HCT116 (cell line): ENCODE results near the gene SLC14A1. TPM values are rescaled to one million over a fixed set of nuclear protein-coding genes. Genes with fewer than 3 reads are reported as not detected.

ENCODE experiments used
- ATAC-seq: fragments of 200-7000 bp; cut with Tn5 transposase; 2 replicates; pipeline ENCODE4 v1.9.1; 2020; ENCODE audit warnings: mild to moderate bottlenecking, moderate library complexity
- BruUV-seq: library from RNA; stranded (reverse); fragments of 400-500 nt; replicated peaks from 2 replicates; lab custom pipeline; 2021; lab: Mats Ljungman, UMichigan
- CTCF ChIA-PET: fragments of 300-600 bp; sonication (Branson Sonifier 250); formaldehyde crosslinking; loops from one replicate; lab custom pipeline; 2021; ENCODE audit warnings: antibody characterized with exemption; lab: Charles Lee
- POLR2A ChIA-PET: fragments of 300-600, 350-600 bp; sonication (Branson Sonifier 250); formaldehyde crosslinking; loops from one replicate; lab custom pipeline; 2021; ENCODE audit warnings: antibody characterized with exemption; lab: Charles Lee
- RAD21 ChIA-PET, 2 experiments: fragments of 300-600 bp; sonication (Branson Sonifier 250); formaldehyde crosslinking; loops; one replicate each; lab custom pipeline; 2023; ENCODE audit warnings: low total read pairs in 2 of 2; ENCODE audit not compliant: uncharacterized antibody in 2 of 2, unreplicated experiment in 2 of 2, low non-redundant PET in 1 of 2; lab: Charles Lee
- DNase-seq: peaks from one replicate; pipeline ENCODE4 v3.0.0-alpha.2; 2010; ENCODE audit warnings: low read depth, low spot score
- H2AFZ ChIP-seq: fragments of 200-600 bp; shearing (Covaris generic), sonication (generic); 2 replicates; pipeline ENCODE4 v1.6.1; 2017; ENCODE audit warnings: low read depth, mixed run types, mixed read lengths, antibody characterized with exemption, low read length; ENCODE audit not compliant: poor library complexity, severe bottlenecking
- H3K27ac ChIP-seq: 2 replicates; pipeline ENCODE4 v1.5.1; 2012; ENCODE audit warnings: low read depth, low read length
- H3K27me3 ChIP-seq: fragments of 200-600 bp; sonication (generic); 2 replicates; pipeline ENCODE4 v1.6.1; 2016; ENCODE audit warnings: mixed run types, low read length, mixed read lengths; ENCODE audit not compliant: insufficient read depth
- H3K36me3 ChIP-seq, 2 experiments: fragments of 200-500 bp in 1 of 2; fragments of 200-600 bp in 1 of 2; sonication (Bioruptor generic) in 1 of 2; sonication (generic) in 1 of 2; 2 replicates each; pipeline versions ENCODE4 v1.5.1 to v1.6.1; 2014 to 2016; ENCODE audit warnings: low read length in 2 of 2, inconsistent platforms in 1 of 2, mixed read lengths in 1 of 2, mixed run types in 1 of 2; ENCODE audit not compliant: insufficient read depth in 2 of 2, control insufficient read depth in 1 of 2
- H3K4me1 ChIP-seq, 2 experiments: fragments of 200-600 bp in 1 of 2; sonication (generic) in 1 of 2; 2 replicates each; pipeline versions ENCODE4 v1.5.1 to v1.6.1; 2012 to 2017; ENCODE audit warnings: low read length in 2 of 2, inconsistent platforms in 1 of 2, mild to moderate bottlenecking in 1 of 2, mixed read lengths in 1 of 2, mixed run types in 1 of 2, moderate library complexity in 1 of 2; ENCODE audit not compliant: insufficient read depth in 2 of 2, control insufficient read depth in 1 of 2
- H3K4me2 ChIP-seq: fragments of 200-600 bp; sonication (generic); 2 replicates; pipeline ENCODE4 v1.6.1; 2017; ENCODE audit warnings: mixed run types, low read length, mixed read lengths
- H3K4me3 ChIP-seq, 2 experiments: fragments of 200-600 bp in 1 of 2; sonication (generic) in 1 of 2; replicated peaks in 1 of 2; 2 replicates each; pipeline ENCODE4 v1.5.1; 2011 to 2016; ENCODE audit warnings: low read length in 2 of 2, control low read depth in 1 of 2, low read depth in 1 of 2, mild to moderate bottlenecking in 1 of 2, mixed read lengths in 1 of 2, mixed run types in 1 of 2
- H3K79me2 ChIP-seq: fragments of 200-600 bp; sonication (generic); 2 replicates; pipeline ENCODE4 v1.6.1; 2017; ENCODE audit warnings: mild to moderate bottlenecking, mixed run types, low read length, moderate library complexity, mixed read lengths; ENCODE audit not compliant: insufficient read depth
- H3K9ac ChIP-seq: fragments of 200-600 bp; sonication (generic); 2 replicates; pipeline ENCODE4 v1.6.1; 2016; ENCODE audit warnings: low read length, mixed read lengths
- H3K9me2 ChIP-seq: fragments of 200-600 bp; sonication (generic), shearing (Covaris generic); 2 replicates; pipeline ENCODE4 v1.6.1; 2017; ENCODE audit warnings: mixed run types, mild to moderate bottlenecking, moderate library complexity; ENCODE audit not compliant: insufficient read depth
- H3K9me3 ChIP-seq, 2 experiments: fragments of 200-500 bp in 1 of 2; fragments of 200-600 bp in 1 of 2; sonication (Bioruptor generic) in 1 of 2; sonication (generic) in 1 of 2; 2 replicates each; pipeline ENCODE4 v1.6.1; 2014 to 2017; ENCODE audit warnings: low read length in 2 of 2, mixed read lengths in 2 of 2, inconsistent platforms in 1 of 2, low read depth in 1 of 2, mild to moderate bottlenecking in 1 of 2, mixed run types in 1 of 2, moderate library complexity in 1 of 2; ENCODE audit not compliant: control insufficient read depth in 1 of 2, insufficient read depth in 1 of 2
- H4K20me1 ChIP-seq: fragments of 200-600 bp; sonication (generic), shearing (Covaris generic); 2 replicates; pipeline ENCODE4 v1.6.1; 2017; ENCODE audit warnings: mixed run types, mild to moderate bottlenecking, moderate library complexity; ENCODE audit not compliant: insufficient read depth
- ATF3 ChIP-seq: IDR thresholded peaks from 2 replicates; pipeline ENCODE4 v1.6.1; 2012
- ELF1 ChIP-seq: IDR thresholded peaks from 2 replicates; pipeline ENCODE4 v1.6.1; 2012; ENCODE audit warnings: low read depth, borderline replicate concordance
- FOSL1 ChIP-seq: IDR thresholded peaks from 2 replicates; pipeline ENCODE4 v1.6.1; 2012; ENCODE audit warnings: low read depth
- JUND ChIP-seq: IDR thresholded peaks from 2 replicates; pipeline ENCODE4 v1.6.1; 2012
- POLR2AphosphoS5 ChIP-seq: IDR thresholded peaks from 2 replicates; pipeline ENCODE4 v1.6.1; 2011; ENCODE audit warnings: mild to moderate bottlenecking, low read depth, low read length, moderate library complexity
- REST ChIP-seq: IDR thresholded peaks from 2 replicates; pipeline ENCODE4 v1.6.1; 2012; ENCODE audit warnings: low read depth
- SIN3A ChIP-seq: IDR thresholded peaks from 2 replicates; pipeline ENCODE4 v1.6.1; 2012; ENCODE audit warnings: low read depth
- SP1 ChIP-seq: IDR thresholded peaks from 2 replicates; pipeline ENCODE4 v1.6.1; 2012; ENCODE audit warnings: low read depth
- ZFX ChIP-seq: fragments of 450-650 bp; IDR thresholded peaks from 2 replicates; pipeline ENCODE4 v1.6.1; 2017
- ZNF274 ChIP-seq: fragments of 200-500 bp; sonication (Bioruptor generic); IDR thresholded peaks from 2 replicates; pipeline ENCODE4 v1.6.1; 2014; ENCODE audit warnings: mild to moderate bottlenecking, low read depth, low read length, inconsistent platforms
- intact Hi-C: fragments of 100-400 bp; cut with micrococcal nuclease; formaldehyde crosslinking; loops from 2 replicates; pipeline ENCODE4 v1.10.0; 2022
- total RNA-seq: library from RNA; stranded (reverse); gene quantifications from one replicate; pipeline ENCODE4 v1.2.1, GENCODE V29; 2021; ENCODE audit not compliant: unreplicated experiment
- TF ChIP-seq, protein P1 (sequence below): IDR thresholded peaks from 2 replicates; pipeline ENCODE4 v1.6.1; 2011; ENCODE audit warnings: mild to moderate bottlenecking, low read length, moderate library complexity; ENCODE audit not compliant: insufficient replicate concordance; ENCODE audit errors: extremely low read depth

Gene SLC14A1
- total RNA-seq, 1 experiment from 2014 or later, result not detected

DNA sequence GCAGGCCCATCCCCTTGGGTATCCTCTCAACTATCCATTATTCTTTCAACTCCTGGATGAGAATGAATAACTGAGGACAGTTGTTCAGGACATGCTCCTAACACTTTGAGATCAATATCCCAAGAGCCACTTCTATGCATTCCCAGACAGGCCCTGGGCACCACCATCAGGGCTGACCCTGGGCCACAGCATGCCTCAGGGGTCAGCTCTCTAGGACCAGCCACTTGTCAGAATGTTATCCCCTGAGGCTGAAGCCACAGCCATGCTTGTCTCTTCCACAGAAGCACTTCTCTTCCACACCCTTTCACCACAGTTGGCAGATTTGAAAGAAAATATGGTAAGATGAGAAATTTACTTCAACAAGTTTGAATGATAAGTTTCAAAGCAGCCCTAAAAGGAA, 28.7 kb downstream of the SLC14A1 start:
- CTCF ChIA-PET, result no interaction called here
- ATAC-seq (no peak), DNase-seq (no peak)
- no peak overlapping the region for H2AFZ ChIP-seq
- H3K9me2 ChIP-seq, result no peaks in the 10 kb centered on the region
- no peaks in the 10 kb centered on the region for H3K79me2 ChIP-seq
- H3K9me3 ChIP-seq, result no peaks in the 10 kb centered on the region
- H4K20me1 ChIP-seq, result no peaks in the 10 kb centered on the region
- no peaks in the 10 kb centered on the region for H3K4me1 ChIP-seq
- BruUV-seq, result no TSS peak
- no peaks in the 10 kb centered on the region for H3K27me3 ChIP-seq
- H3K27ac ChIP-seq, result no peak overlapping the region
- RAD21 ChIA-PET, result no interaction called here
- TF ChIP-seq JUND (no peak), ATF3 (no peak), REST (no peak), ZNF274 (no peak), ZFX (no peak), POLR2AphosphoS5 (no peak), ELF1 (no peak), SIN3A (no peak), SP1 (no peak), FOSL1 (no peak)
- TF ChIP-seq, protein P1, sequence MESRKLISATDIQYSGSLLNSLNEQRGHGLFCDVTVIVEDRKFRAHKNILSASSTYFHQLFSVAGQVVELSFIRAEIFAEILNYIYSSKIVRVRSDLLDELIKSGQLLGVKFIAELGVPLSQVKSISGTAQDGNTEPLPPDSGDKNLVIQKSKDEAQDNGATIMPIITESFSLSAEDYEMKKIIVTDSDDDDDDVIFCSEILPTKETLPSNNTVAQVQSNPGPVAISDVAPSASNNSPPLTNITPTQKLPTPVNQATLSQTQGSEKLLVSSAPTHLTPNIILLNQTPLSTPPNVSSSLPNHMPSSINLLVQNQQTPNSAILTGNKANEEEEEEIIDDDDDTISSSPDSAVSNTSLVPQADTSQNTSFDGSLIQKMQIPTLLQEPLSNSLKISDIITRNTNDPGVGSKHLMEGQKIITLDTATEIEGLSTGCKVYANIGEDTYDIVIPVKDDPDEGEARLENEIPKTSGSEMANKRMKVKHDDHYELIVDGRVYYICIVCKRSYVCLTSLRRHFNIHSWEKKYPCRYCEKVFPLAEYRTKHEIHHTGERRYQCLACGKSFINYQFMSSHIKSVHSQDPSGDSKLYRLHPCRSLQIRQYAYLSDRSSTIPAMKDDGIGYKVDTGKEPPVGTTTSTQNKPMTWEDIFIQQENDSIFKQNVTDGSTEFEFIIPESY, result no peak
- no peak overlapping the region for H3K9ac ChIP-seq
- H3K4me3 ChIP-seq, result no peak overlapping the region
- POLR2A ChIA-PET, result no interaction called here
- intact Hi-C loops, result no loop called here
- H3K36me3 ChIP-seq, result no peaks in the 10 kb centered on the region
- no peak overlapping the region for H3K4me2 ChIP-seq
